DND-41 (cell line): ENCODE data around the gene C16orf86.

ENCODE experiments used
- EZH2 ChIP-seq: IDR thresholded peaks from 3 replicates; pipeline ENCODE4 v1.6.1; 2012; ENCODE audit warnings: borderline replicate concordance, low read depth, mild to moderate bottlenecking, moderate library complexity, low read length, inconsistent platforms; ENCODE audit not compliant: severe bottlenecking
- TF ChIP-seq, protein P1 (sequence below): IDR thresholded peaks from 2 replicates; pipeline ENCODE4 v1.5.1; 2012; ENCODE audit warnings: borderline replicate concordance, low read length, moderate library complexity, mild to moderate bottlenecking; ENCODE audit not compliant: poor library complexity, severe bottlenecking; ENCODE audit errors: extremely low read depth

DNA sequence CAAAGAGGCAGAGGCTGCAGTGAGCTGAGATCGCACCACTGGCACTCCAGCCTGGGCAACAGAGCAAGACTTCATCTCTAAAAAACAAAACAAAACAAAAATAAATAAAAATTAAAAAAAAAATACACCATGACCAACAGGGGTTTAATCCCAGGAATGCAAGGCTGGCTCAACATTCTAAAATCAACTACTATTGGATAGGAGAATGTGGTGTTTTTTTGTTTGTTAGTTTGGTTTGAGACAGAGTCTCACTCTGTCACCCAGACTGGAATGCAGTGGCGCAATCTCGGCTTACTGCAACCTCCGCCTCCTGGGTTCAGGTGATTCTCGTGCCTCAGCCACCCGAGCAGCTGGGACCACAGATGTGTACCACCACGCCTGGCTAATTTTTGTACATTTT is 32.7 kb downstream of the C16orf86 start:
- TF ChIP-seq, protein P1, sequence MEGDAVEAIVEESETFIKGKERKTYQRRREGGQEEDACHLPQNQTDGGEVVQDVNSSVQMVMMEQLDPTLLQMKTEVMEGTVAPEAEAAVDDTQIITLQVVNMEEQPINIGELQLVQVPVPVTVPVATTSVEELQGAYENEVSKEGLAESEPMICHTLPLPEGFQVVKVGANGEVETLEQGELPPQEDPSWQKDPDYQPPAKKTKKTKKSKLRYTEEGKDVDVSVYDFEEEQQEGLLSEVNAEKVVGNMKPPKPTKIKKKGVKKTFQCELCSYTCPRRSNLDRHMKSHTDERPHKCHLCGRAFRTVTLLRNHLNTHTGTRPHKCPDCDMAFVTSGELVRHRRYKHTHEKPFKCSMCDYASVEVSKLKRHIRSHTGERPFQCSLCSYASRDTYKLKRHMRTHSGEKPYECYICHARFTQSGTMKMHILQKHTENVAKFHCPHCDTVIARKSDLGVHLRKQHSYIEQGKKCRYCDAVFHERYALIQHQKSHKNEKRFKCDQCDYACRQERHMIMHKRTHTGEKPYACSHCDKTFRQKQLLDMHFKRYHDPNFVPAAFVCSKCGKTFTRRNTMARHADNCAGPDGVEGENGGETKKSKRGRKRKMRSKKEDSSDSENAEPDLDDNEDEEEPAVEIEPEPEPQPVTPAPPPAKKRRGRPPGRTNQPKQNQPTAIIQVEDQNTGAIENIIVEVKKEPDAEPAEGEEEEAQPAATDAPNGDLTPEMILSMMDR: no peak
- TF ChIP-seq EZH2: no peak
